SU-DHL-6 (cell line): Measurements from ENCODE around the gene IFNE.

ENCODE experiments used
- H2AFZ ChIP-seq: fragments of 200-600 bp; sonication (generic); 2 replicates; pipeline ENCODE4 v1.6.1; 2014; ENCODE audit warnings: low read depth, mild to moderate bottlenecking, moderate library complexity, mixed read lengths, antibody characterized with exemption, low read length; ENCODE audit not compliant: severe bottlenecking
- H3F3A ChIP-seq: fragments of 200-600 bp; shearing (Covaris generic); 2 replicates; pipeline ENCODE4 v1.6.0; 2016; ENCODE audit warnings: antibody characterized with exemption, mild to moderate bottlenecking; ENCODE audit not compliant: insufficient read depth
- H3K27ac ChIP-seq: fragments of 200-600 bp; sonication (generic); 2 replicates; pipeline ENCODE4 v1.5.1; 2016; ENCODE audit warnings: low read depth, mild to moderate bottlenecking, low read length, moderate library complexity, mixed read lengths
- H3K27me3 ChIP-seq: fragments of 200-600 bp; sonication (generic), shearing (Covaris generic); 2 replicates; pipeline ENCODE4 v1.6.0; 2014; ENCODE audit warnings: mild to moderate bottlenecking, low read length
- H3K36me3 ChIP-seq: fragments of 200-600 bp; sonication (generic); 2 replicates; pipeline ENCODE4 v1.6.1; 2014; ENCODE audit warnings: mild to moderate bottlenecking, low read length, mixed read lengths
- H3K4me2 ChIP-seq: fragments of 300-600, 200-600 bp; shearing (Covaris generic), sonication (generic); 2 replicates; pipeline ENCODE4 v1.6.0; 2014; ENCODE audit warnings: low read length, low read depth, mild to moderate bottlenecking; ENCODE audit not compliant: poor library complexity, severe bottlenecking
- H3K4me3 ChIP-seq: fragments of 200-600 bp; sonication (generic); 2 replicates; pipeline ENCODE4 v1.5.1; 2014; ENCODE audit warnings: antibody characterized with exemption, low read length, mild to moderate bottlenecking, mixed read lengths; ENCODE audit not compliant: insufficient read depth, poor library complexity, severe bottlenecking
- H3K79me2 ChIP-seq: fragments of 200-600 bp; sonication (generic); 2 replicates; pipeline ENCODE4 v1.6.1; 2014; ENCODE audit warnings: mild to moderate bottlenecking, low read length, moderate library complexity; ENCODE audit not compliant: insufficient read depth
- H3K9ac ChIP-seq: fragments of 200-600 bp; sonication (generic); 2 replicates; pipeline ENCODE4 v1.7.0; 2014; ENCODE audit warnings: mild to moderate bottlenecking, low read length
- H3K9me2 ChIP-seq: fragments of 200-600 bp; sonication (generic); replicated peaks from 2 replicates; pipeline ENCODE4 v1.6.1; 2014; ENCODE audit warnings: low read length; ENCODE audit not compliant: insufficient read depth
- H3K9me3 ChIP-seq: fragments of 200-600 bp; sonication (generic); 2 replicates; pipeline ENCODE4 v1.6.1; 2014; ENCODE audit warnings: low read length, mixed read lengths; ENCODE audit not compliant: insufficient read depth
- H4K20me1 ChIP-seq: fragments of 200-600 bp; sonication (generic); 2 replicates; pipeline ENCODE4 v1.6.1; 2014; ENCODE audit warnings: low read depth, mild to moderate bottlenecking, antibody characterized with exemption, low read length, moderate library complexity, mixed read lengths
- CTCF ChIP-seq: fragments of 200-600 bp; sonication (generic); IDR thresholded peaks from one replicate; pipeline ENCODE4 v1.5.1; 2017; ENCODE audit warnings: antibody characterized with exemption, mild to moderate bottlenecking, low read length, moderate library complexity; ENCODE audit not compliant: insufficient read depth, poor library complexity, severe bottlenecking
- EZH2phosphoT487 ChIP-seq: fragments of 200-600 bp; sonication (generic), shearing (Covaris generic); conservative IDR thresholded peaks from 2 replicates; pipeline ENCODE4 v1.6.1; 2018; ENCODE audit warnings: mild to moderate bottlenecking, antibody characterized with exemption, low read length, moderate library complexity, mixed read lengths

The IFNE gene

DNA sequence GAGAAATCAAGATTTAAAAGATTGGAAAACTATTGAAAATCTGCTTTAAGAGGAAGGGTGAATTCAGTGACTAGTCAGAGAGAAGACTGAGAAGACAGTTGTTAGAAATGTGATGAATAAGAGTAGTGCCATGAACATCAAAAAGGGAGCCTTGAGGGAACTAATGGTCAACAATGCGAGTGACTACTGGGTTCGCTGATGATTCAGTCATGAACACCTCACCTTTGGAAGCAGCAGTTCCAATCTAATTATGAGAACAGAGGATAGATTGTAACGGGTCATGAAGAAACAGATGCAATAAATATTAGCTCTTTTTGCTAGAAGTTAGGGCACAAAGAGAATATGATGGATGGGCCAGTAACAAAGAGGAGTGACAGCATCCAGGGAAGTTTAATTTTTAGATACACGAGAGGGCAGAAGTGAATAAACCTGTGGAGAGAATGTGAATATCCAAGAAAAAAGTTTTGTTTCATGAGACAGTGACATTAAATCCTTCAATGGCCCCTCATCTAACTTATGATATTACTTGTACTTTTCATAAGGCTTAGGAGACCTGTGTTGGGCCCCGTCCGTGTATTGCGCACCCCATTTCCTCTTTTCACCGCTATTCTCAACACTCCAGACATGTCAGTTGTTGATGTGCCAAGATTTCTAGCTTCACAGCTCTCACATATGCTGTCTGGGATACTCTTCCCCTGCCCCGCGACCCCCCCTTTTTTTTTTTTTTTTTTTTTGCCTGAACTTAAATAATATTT, 23.5 kb upstream of the IFNE start:
- TF ChIP-seq EZH2phosphoT487, result no peak
- Histone ChIP-seq H3K9me2 (no peaks in the 10 kb centered on the region), H3K9me3 (no peaks in the 10 kb centered on the region), H3K27ac (no peak overlapping the region), H3K4me2 (no peak overlapping the region), H3K27me3 (no peaks in the 10 kb centered on the region), H2AFZ (no peak overlapping the region), H3K79me2 (no peaks in the 10 kb centered on the region), H3K9ac (no peak overlapping the region), H3K36me3 (no peaks in the 10 kb centered on the region), H3F3A (no peaks in the 10 kb centered on the region), H4K20me1 (no peaks in the 10 kb centered on the region), H3K4me3 (no peak overlapping the region)

DNA sequence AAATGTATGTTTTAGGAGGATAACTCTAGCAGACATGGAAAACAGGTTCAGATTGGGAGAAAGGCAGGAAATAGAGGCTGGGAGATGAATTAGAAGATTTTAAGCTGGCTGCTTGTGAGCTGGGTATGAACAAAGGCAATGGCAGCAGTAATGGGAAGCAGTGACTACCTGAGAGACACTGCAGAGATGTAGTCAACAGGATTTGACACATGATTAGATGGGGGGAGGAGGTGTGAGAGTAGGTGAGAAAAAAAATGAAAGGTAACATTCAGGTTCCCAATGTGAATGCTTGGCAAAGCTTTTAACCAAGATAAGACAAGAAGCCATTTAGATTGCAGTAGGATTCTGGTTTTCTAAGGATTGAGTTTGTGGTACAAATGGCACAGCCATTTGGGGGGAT, 22.8 kb upstream of the IFNE start:
- H3K27ac ChIP-seq, result no peak overlapping the region
- no peaks in the 10 kb centered on the region for H3K9me2 ChIP-seq
- H4K20me1 ChIP-seq, result no peaks in the 10 kb centered on the region
- H3K4me3 ChIP-seq, result no peak overlapping the region
- H2AFZ ChIP-seq, result no peak overlapping the region
- H3F3A ChIP-seq, result no peaks in the 10 kb centered on the region
- no peak overlapping the region for H3K9ac ChIP-seq
- H3K36me3 ChIP-seq, result no peaks in the 10 kb centered on the region
- H3K9me3 ChIP-seq, result no peaks in the 10 kb centered on the region
- no peak overlapping the region for H3K4me2 ChIP-seq
- H3K79me2 ChIP-seq, result no peaks in the 10 kb centered on the region
- no peaks in the 10 kb centered on the region for H3K27me3 ChIP-seq
- TF ChIP-seq EZH2phosphoT487, result no peak
- no peak for TF ChIP-seq CTCF

DNA sequence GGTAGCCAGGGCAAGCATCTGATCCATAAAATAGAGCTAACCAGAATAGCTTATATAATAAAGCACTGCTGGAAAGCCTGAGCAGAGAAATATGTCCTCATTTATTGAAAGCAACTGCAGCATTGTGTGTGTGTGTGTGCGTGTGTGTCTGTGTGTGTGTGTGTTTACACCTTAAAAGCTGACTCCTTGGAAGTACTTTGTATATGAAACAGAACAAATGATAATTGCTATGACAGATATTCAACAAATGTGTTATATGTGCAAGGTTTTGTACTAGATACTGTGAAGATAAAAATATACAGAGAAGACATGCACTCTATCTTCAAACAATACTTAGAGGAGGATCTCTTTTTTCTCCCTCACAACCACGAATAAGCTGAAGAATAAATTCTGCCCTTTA, 22.0 kb upstream of the IFNE start:
- Histone ChIP-seq H3K4me2 (no peak overlapping the region), H3K9me3 (no peaks in the 10 kb centered on the region), H3K27me3 (no peaks in the 10 kb centered on the region), H3K4me3 (no peak overlapping the region), H3K79me2 (no peaks in the 10 kb centered on the region), H4K20me1 (no peaks in the 10 kb centered on the region), H3K9me2 (no peaks in the 10 kb centered on the region), H3K27ac (no peak overlapping the region), H2AFZ (no peak overlapping the region), H3K9ac (no peak overlapping the region), H3F3A (no peaks in the 10 kb centered on the region), H3K36me3 (no peaks in the 10 kb centered on the region)
- TF ChIP-seq EZH2phosphoT487 (no peak), CTCF (no peak)

DNA sequence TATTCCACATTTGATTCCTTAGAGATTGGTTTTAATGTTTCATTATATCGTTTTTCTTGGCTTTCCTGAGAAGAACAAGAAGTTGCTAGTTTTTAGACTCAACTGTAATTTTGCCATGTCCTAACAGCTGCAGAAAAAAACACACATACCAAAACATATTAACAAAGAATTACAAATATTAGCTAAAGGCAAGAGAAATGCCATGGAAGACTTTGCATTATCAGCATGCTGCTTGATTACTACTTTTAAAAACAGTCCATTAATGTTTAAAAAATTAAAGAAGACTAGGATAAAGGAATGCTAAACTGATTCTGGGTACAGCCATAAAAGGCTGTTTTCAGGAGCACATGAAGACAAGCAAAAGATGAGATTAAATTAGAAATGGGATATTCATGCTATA, 20.5 kb upstream of the IFNE start:
- Histone ChIP-seq H3K9me3 (no peaks in the 10 kb centered on the region), H3K4me3 (no peak overlapping the region), H2AFZ (no peak overlapping the region), H3K79me2 (no peaks in the 10 kb centered on the region), H3K27me3 (no peaks in the 10 kb centered on the region), H3K27ac (no peak overlapping the region), H4K20me1 (no peaks in the 10 kb centered on the region), H3K9me2 (no peaks in the 10 kb centered on the region), H3K36me3 (no peaks in the 10 kb centered on the region), H3F3A (no peaks in the 10 kb centered on the region), H3K4me2 (no peak overlapping the region), H3K9ac (no peak overlapping the region)
- no peak for TF ChIP-seq EZH2phosphoT487
- no peak for TF ChIP-seq CTCF
